Measurements from ENCODE around the gene U2SURP.

DNA sequence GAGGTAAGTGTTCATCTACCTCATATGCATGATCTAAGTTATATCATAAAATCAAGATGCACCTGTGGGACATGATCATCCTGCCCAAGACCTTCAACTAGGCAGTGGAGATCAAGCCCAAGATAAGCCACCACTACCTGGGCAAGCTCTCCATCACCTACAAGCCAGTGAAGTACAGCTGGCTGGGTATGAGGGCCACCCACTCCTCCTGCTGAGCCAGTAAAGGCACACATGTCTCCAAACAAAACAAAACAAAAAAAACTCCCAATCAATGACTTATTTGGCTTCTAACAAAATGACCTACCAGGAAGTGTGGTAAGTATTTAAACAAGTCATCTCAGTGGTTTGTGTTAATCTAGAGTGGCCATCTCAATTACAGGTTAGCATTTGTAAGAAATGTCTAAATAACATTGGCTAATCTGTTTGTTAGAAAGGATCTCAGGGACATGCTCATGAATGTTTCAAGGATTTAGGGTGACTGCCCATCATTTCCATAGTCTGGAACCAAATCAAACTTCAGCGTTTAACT lies 41.0 kb upstream of the U2SURP start:
- TF ChIP-seq POLR2A (IDR thresholded peaks at IDR 0.05; ENCODE audit: low read depth, low read length) (no peak), REST (IDR thresholded peaks at IDR 0.05; ENCODE audit: low read depth, low read length) (no peak), RAD21 (IDR thresholded peaks at IDR 0.05; ENCODE audit: insufficient read depth, low read depth, low read length) (no peak), SREBF1 (IDR thresholded peaks at IDR 0.05; ENCODE audit: low read length) (no peak), TAF1 (IDR thresholded peaks at IDR 0.05; ENCODE audit: borderline replicate concordance, low read depth, low read length) (no peak), KDM1A (IDR thresholded peaks at IDR 0.05; ENCODE audit: borderline replicate concordance) (no peak), ATF2 (IDR thresholded peaks at IDR 0.05; ENCODE audit: low read length) (no peak), HCFC1 (IDR thresholded peaks at IDR 0.05; ENCODE audit: low read length) (no peak), EP300 (IDR thresholded peaks at IDR 0.05; ENCODE audit: borderline replicate concordance in 1 of 2, control insufficient read depth in 1 of 2, low read depth in 2 of 2, low read length in 2 of 2) (no peak)
- TF ChIP-seq, protein P1, sequence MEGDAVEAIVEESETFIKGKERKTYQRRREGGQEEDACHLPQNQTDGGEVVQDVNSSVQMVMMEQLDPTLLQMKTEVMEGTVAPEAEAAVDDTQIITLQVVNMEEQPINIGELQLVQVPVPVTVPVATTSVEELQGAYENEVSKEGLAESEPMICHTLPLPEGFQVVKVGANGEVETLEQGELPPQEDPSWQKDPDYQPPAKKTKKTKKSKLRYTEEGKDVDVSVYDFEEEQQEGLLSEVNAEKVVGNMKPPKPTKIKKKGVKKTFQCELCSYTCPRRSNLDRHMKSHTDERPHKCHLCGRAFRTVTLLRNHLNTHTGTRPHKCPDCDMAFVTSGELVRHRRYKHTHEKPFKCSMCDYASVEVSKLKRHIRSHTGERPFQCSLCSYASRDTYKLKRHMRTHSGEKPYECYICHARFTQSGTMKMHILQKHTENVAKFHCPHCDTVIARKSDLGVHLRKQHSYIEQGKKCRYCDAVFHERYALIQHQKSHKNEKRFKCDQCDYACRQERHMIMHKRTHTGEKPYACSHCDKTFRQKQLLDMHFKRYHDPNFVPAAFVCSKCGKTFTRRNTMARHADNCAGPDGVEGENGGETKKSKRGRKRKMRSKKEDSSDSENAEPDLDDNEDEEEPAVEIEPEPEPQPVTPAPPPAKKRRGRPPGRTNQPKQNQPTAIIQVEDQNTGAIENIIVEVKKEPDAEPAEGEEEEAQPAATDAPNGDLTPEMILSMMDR (IDR thresholded peaks at IDR 0.05 in 2 of 3, conservative IDR thresholded peaks at IDR 0.05 in 1 of 3; ENCODE audit: control insufficient read depth in 2 of 3, extremely low read depth in 1 of 3, insufficient read depth in 1 of 3, low read depth in 3 of 3, low read length in 3 of 3): no peak
